SK-N-SH (cell line): ENCODE measurements around the gene LMO7. TPM values are rescaled to one million over a fixed set of nuclear protein-coding genes. Genes with fewer than 3 reads are reported as not detected.

Experiments
- CTCF ChIA-PET: fragments of 300-600, 350-600 bp; formaldehyde crosslinking; extraction: SDS; loops from one replicate; lab custom pipeline; 2021; lab: Yijun Ruan, JAX
- POLR2A ChIA-PET: fragments of 350-600 bp; sonication (Branson Sonifier 250); formaldehyde crosslinking; extraction: SDS; loops from one replicate; lab custom pipeline; 2020; ENCODE audit warnings: antibody characterized with exemption, inconsistent platforms; lab: Yijun Ruan, JAX
- DNase-seq: peaks from one replicate; pipeline ENCODE4 v3.0.0; 2012
- H2AFZ ChIP-seq: fragments of 200-600 bp; sonication (generic); 2 replicates; pipeline ENCODE4 v1.8.1; 2016; ENCODE audit warnings: antibody characterized with exemption, mild to moderate bottlenecking, low read depth
- H3F3A ChIP-seq: fragments of 200-600 bp; sonication (generic); replicated peaks from 2 replicates; pipeline ENCODE3; 2016; ENCODE audit warnings: antibody characterized with exemption, mild to moderate bottlenecking; ENCODE audit not compliant: insufficient read depth
- H3K27ac ChIP-seq, 2 experiments: fragments of 200-500 bp in 1 of 2; fragments of 200-600 bp in 1 of 2; sonication (Bioruptor generic) in 1 of 2; sonication (generic), shearing (Covaris generic) in 1 of 2; 2 replicates each; pipeline versions ENCODE4 v1.5.1 to v1.6.1; 2014 to 2016; ENCODE audit warnings: low read depth in 2 of 2, inconsistent platforms in 1 of 2, low read length in 1 of 2, mild to moderate bottlenecking in 1 of 2, mixed read lengths in 1 of 2
- H3K27me3 ChIP-seq: fragments of 200-600 bp; sonication (generic), shearing (Covaris generic); 2 replicates; pipeline ENCODE4 v1.6.1; 2016; ENCODE audit warnings: mixed run types; ENCODE audit not compliant: insufficient read depth
- H3K36me3 ChIP-seq, 2 experiments: fragments of 200-500 bp in 1 of 2; fragments of 200-600 bp in 1 of 2; sonication (Bioruptor generic) in 1 of 2; sonication (generic) in 1 of 2; replicated peaks in 1 of 2; 2 replicates each; pipeline versions ENCODE3 to v1.5.1; 2014 to 2016; ENCODE audit warnings: low read length in 1 of 2, mild to moderate bottlenecking in 1 of 2; ENCODE audit not compliant: insufficient read depth in 2 of 2, control insufficient read depth in 1 of 2
- H3K4me1 ChIP-seq, 2 experiments: fragments of 200-500 bp in 1 of 2; fragments of 200-600 bp in 1 of 2; sonication (Bioruptor generic) in 1 of 2; sonication (generic), shearing (Covaris generic) in 1 of 2; 2 replicates each; pipeline versions ENCODE4 v1.5.1 to v1.6.1; 2014 to 2016; ENCODE audit warnings: low read depth in 1 of 2, low read length in 1 of 2, mixed run types in 1 of 2; ENCODE audit not compliant: insufficient read depth in 2 of 2, control insufficient read depth in 1 of 2
- H3K4me2 ChIP-seq: fragments of 200-600 bp; sonication (generic), shearing (Covaris generic); 2 replicates; pipeline ENCODE4 v1.6.1; 2017; ENCODE audit warnings: mixed run types
- H3K4me3 ChIP-seq, 2 experiments: fragments of 200-500 bp in 1 of 2; fragments of 200-600 bp in 1 of 2; sonication (Bioruptor generic) in 1 of 2; sonication (generic), shearing (Covaris generic) in 1 of 2; 2 replicates each; pipeline versions ENCODE4 v1.5.1 to v1.8.1; 2014 to 2016; ENCODE audit warnings: low read depth in 2 of 2, inconsistent platforms in 1 of 2, low read length in 1 of 2, mild to moderate bottlenecking in 1 of 2, mixed read lengths in 1 of 2, moderate library complexity in 1 of 2
- H3K79me2 ChIP-seq: fragments of 200-600 bp; sonication (generic); 2 replicates; pipeline ENCODE4 v1.8.1; 2017; ENCODE audit warnings: mild to moderate bottlenecking; ENCODE audit not compliant: insufficient read depth
- H3K9ac ChIP-seq: fragments of 200-600 bp; sonication (generic); 2 replicates; pipeline ENCODE4 v1.6.1; 2017; ENCODE audit warnings: mixed run types
- H3K9me2 ChIP-seq: fragments of 200-600 bp; sonication (generic); 2 replicates; pipeline ENCODE4 v1.6.1; 2017; ENCODE audit warnings: mixed run types
- H3K9me3 ChIP-seq: fragments of 200-600 bp; sonication (generic); 2 replicates; pipeline ENCODE4 v1.6.1; 2017; ENCODE audit warnings: mixed run types, mild to moderate bottlenecking, moderate library complexity
- H4K20me1 ChIP-seq: fragments of 200-600 bp; sonication (generic); 2 replicates; pipeline ENCODE4 v1.6.1; 2017; ENCODE audit warnings: mild to moderate bottlenecking, mixed run types; ENCODE audit not compliant: insufficient read depth
- CHD2 ChIP-seq: fragments of 150-350 bp; IDR thresholded peaks from 2 replicates; pipeline ENCODE4 v1.6.1; 2018; ENCODE audit warnings: low read length; ENCODE audit not compliant: partially characterized antibody
- EP300 ChIP-seq, 2 experiments: IDR thresholded peaks; 2 replicates each; pipeline versions ENCODE4 v1.4.0 to v1.6.1; 2012; ENCODE audit warnings: borderline replicate concordance in 1 of 2, low read depth in 1 of 2, low read length in 1 of 2
- FOXJ3 ChIP-seq: sonication (generic); formaldehyde crosslinking; IDR thresholded peaks from 2 replicates; pipeline ENCODE4 v1.5.1; 2020; ENCODE audit warnings: mild to moderate bottlenecking, missing genetic modification reagents
- GABPA ChIP-seq: IDR thresholded peaks from 2 replicates; pipeline ENCODE4 v1.4.0; 2012; ENCODE audit warnings: low read depth, mild to moderate bottlenecking
- NRF1 ChIP-seq: IDR thresholded peaks from 2 replicates; pipeline ENCODE4 v1.6.1; 2012; ENCODE audit warnings: low read depth, mild to moderate bottlenecking, low read length
- POLR2AphosphoS5 ChIP-seq: IDR thresholded peaks from 2 replicates; pipeline ENCODE4 v1.6.1; 2012; ENCODE audit warnings: low read depth, low read length
- RAD21 ChIP-seq: IDR thresholded peaks from 2 replicates; pipeline ENCODE4 v1.6.1; 2012; ENCODE audit warnings: mild to moderate bottlenecking, low read length
- RXRA ChIP-seq: IDR thresholded peaks from 2 replicates; pipeline ENCODE4 v1.4.0; 2012; ENCODE audit warnings: low read depth, mild to moderate bottlenecking, borderline replicate concordance
- SMC3 ChIP-seq: IDR thresholded peaks from 2 replicates; pipeline ENCODE4 v1.6.1; 2012; ENCODE audit warnings: low read depth, low read length, improper control_type of control experiment
- TAF1 ChIP-seq: IDR thresholded peaks from 2 replicates; pipeline ENCODE4 v1.6.1; 2012; ENCODE audit warnings: low read depth, mild to moderate bottlenecking, low read length, moderate library complexity, borderline replicate concordance
- TCF12 ChIP-seq: IDR thresholded peaks from 2 replicates; pipeline ENCODE4 v1.4.0; 2012
- ZBTB33 ChIP-seq: IDR thresholded peaks from 2 replicates; pipeline ENCODE4 v1.4.0; 2012; ENCODE audit warnings: low read depth, borderline replicate concordance
- WGBS: methylation state at CpG from one replicate; pipeline ENCODE4 v1.1.6; 2017; ENCODE audit warnings: low lambda C conversion rate; 5-methylcytosine and 5-hydroxymethylcytosine counted together
- polyA plus RNA-seq, 3 experiments: library from polyadenylated mRNA; depleted of rRNA; stranded (reverse); fragments of >200 nt; gene quantifications; 2 replicates each; pipeline ENCODE4 v1.2.3, GENCODE V29; 2012

The LMO7 gene
- polyA plus RNA-seq, 1 of the 3 experiments (the other 2 are of a cell fraction): 83.6 TPM

- Histone ChIP-seq H2AFZ (no peak overlapping the region), H3K9ac (no peak overlapping the region), H3K27ac (peak overlapping the region in 1 of 2 experiments; percentile 5; a peak in 2 of 4 replicates), H3K27me3 (no peaks in the 10 kb centered on the region), H3K79me2 (peaks cover 100% of the 10 kb centered on the region), H3K9me2 (no peaks in the 10 kb centered on the region), H3K4me1 (peaks cover 0 to 44% of the 10 kb centered on the region in 2 experiments; a peak in 3 of 4 replicates), H4K20me1 (peaks cover 74% of the 10 kb centered on the region; the same call in 1 of the 2 replicates), H3F3A (peaks cover 28% of the 10 kb centered on the region), H3K9me3 (no peaks in the 10 kb centered on the region), H3K4me3 (no peak overlapping the region), H3K36me3 (peaks cover 64 to 86% of the 10 kb centered on the region in 2 experiments), H3K4me2 (no peak overlapping the region)
- 91% methylated on average over 5 of the region's 5 CpGs for WGBS
- TF ChIP-seq POLR2AphosphoS5 (no peak), GABPA (no peak), CHD2 (no peak), TAF1 (no peak), RXRA (no peak), ZBTB33 (no peak), TCF12 (peak; percentile 14; the same call in 1 of the 2 replicates)
- DNase-seq: no peak
- POLR2A ChIA-PET: no interaction called here
- CTCF ChIA-PET: interaction anchor here (3.7 kb wide), 1 partner anchor 106 kb away, joined by 34 read pairs; no protein-coding TSS in a partner anchor
These were observed 166.0 kb downstream of the LMO7 start for GRCh38 chr13:75802161-75802560.

DNA sequence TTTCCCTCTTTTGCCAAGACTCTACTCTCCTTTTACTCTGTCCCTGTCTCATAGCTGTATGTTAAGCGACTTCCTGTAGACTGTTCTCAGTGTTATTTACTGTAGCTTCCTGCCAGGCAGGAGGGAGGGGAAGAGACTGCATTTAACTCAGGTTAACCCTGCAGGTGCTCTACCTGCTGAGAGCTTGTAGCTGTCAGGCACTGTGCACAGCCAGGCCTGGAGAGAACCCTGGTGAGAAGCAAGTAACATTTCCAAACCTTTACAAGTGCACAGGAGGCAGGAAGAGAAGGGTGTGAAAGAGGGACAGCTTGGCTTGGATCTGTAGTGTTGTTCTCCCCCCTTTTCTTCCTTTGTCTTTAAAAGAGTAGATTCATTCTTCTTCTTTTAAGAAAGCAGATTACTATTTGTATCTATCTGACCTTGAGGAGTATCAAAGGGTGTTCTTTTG, 167.1 kb downstream of the LMO7 start:
- Histone ChIP-seq H3K27me3 (no peaks in the 10 kb centered on the region), H3K9me2 (no peaks in the 10 kb centered on the region), H3K36me3 (peaks cover 62 to 86% of the 10 kb centered on the region in 2 experiments), H3K4me2 (no peak overlapping the region), H4K20me1 (peaks cover 73% of the 10 kb centered on the region; the same call in 1 of the 2 replicates)
- ChIA-PET POLR2A (no interaction called here), CTCF (interaction anchor here (0.8 to 1.1 kb wide), 2 partner anchors 67 to 107 kb away, joined by 3 to 6 read pairs; no protein-coding TSS in a partner anchor)
- DNase-seq: no peak
- WGBS: 100% methylated on average over 1 of the region's 1 CpG
- no peak for TF ChIP-seq CHD2
- TF ChIP-seq NRF1: no peak
- no peak for TF ChIP-seq EP300 (IDR thresholded peaks at IDR 0.05; ENCODE audit: borderline replicate concordance in 1 of 2, low read depth in 1 of 2, low read length in 1 of 2)
- no peak for TF ChIP-seq ZBTB33
- no peak for TF ChIP-seq POLR2AphosphoS5
- no peak for TF ChIP-seq SMC3
- TF ChIP-seq RAD21: no peak
- TF ChIP-seq FOXJ3: no peak
- TF ChIP-seq, all 33 proteins: peak for 0
- peaks cover 0 to 40% of the 10 kb centered on the region in 2 experiments; a peak in 3 of 4 replicates for H3K4me1 ChIP-seq
- H3K27ac ChIP-seq: peak overlapping the region in 1 of 2 experiments; percentile 41; a peak in 1 of 4 replicates
- H3K4me3 ChIP-seq: no peak overlapping the region
- H2AFZ ChIP-seq: no peak overlapping the region
- H3K79me2 ChIP-seq: peaks cover 100% of the 10 kb centered on the region
- H3K9me3 ChIP-seq: no peaks in the 10 kb centered on the region
- peaks cover 23% of the 10 kb centered on the region for H3F3A ChIP-seq
- no peak overlapping the region for H3K9ac ChIP-seq
